ENCODE measurements around the gene VPS13D. TPM values are rescaled to one million over a fixed set of nuclear protein-coding genes. Genes with fewer than 3 reads are reported as not detected.

Gene VPS13D
- total RNA-seq, 1 experiment from 2014 or later, result 33.1 TPM

GRCh38 chr1:12532405-12533315, 302.8 kb downstream of the VPS13D start:
- DNase-seq (ENCODE audit: low read depth, low spot score) (no peak), ATAC-seq (no peak)
- Histone ChIP-seq H3K9me3 (ENCODE audit: control insufficient read depth, insufficient read depth, low read depth, low read length) (no peaks in the 10 kb centered on the region), H3K4me1 (ENCODE audit: control insufficient read depth, insufficient read depth, low read length) (peaks cover 22% of the 10 kb centered on the region), H3K4me3 (ENCODE audit: low read depth in 2 of 2, low read length in 2 of 2) (no peak overlapping the region), H3K36me3 (ENCODE audit: control insufficient read depth, insufficient read depth, low read length) (no peaks in the 10 kb centered on the region), H3K27ac (ENCODE audit: low read length) (peak overlapping the region; percentile 60; the same call in 1 of the 2 replicates), H3K27me3 (ENCODE audit: control insufficient read depth, insufficient read depth, low read length) (no peaks in the 10 kb centered on the region)
- intact Hi-C loops (cut with micrococcal nuclease; ENCODE audit: unreplicated experiment) (no loop called here), in situ Hi-C loops (cut with HindIII; ENCODE audit: low pct_unique_long_range_greater_than_20kb, low sequenced_read_pairs) (no loop called here)
- BruUV-seq (replicated peaks), result no TSS peak
- ChIA-PET POLR2A (no interaction called here), CTCF (no interaction called here)
- TF ChIP-seq POLR2AphosphoS5 (IDR thresholded peaks at IDR 0.05; ENCODE audit: low read depth, low read length), result no peak
- no peak for TF ChIP-seq SIN3A (IDR thresholded peaks at IDR 0.05; ENCODE audit: borderline replicate concordance, insufficient read depth, low read depth, low read length)
- TF ChIP-seq REST (IDR thresholded peaks at IDR 0.05; ENCODE audit: insufficient read depth in 1 of 2, low read depth in 2 of 2, low read length in 1 of 2), result no peak
- TF ChIP-seq CTCF (IDR thresholded peaks at IDR 0.05), result no peak
- TF ChIP-seq TCF7L2 (IDR thresholded peaks at IDR 0.05; ENCODE audit: low read depth, low read length), result no peak

- no peak for TF ChIP-seq CTCF (IDR thresholded peaks at IDR 0.05)
- no peak for TF ChIP-seq TCF7L2 (IDR thresholded peaks at IDR 0.05; ENCODE audit: low read depth, low read length)
- no peak for TF ChIP-seq SIN3A (IDR thresholded peaks at IDR 0.05; ENCODE audit: borderline replicate concordance, insufficient read depth, low read depth, low read length)
- TF ChIP-seq POLR2AphosphoS5 (IDR thresholded peaks at IDR 0.05; ENCODE audit: low read depth, low read length), result no peak
- no peak for TF ChIP-seq REST (IDR thresholded peaks at IDR 0.05; ENCODE audit: insufficient read depth in 1 of 2, low read depth in 2 of 2, low read length in 1 of 2)
- in situ Hi-C loops (cut with HindIII; ENCODE audit: low pct_unique_long_range_greater_than_20kb, low sequenced_read_pairs) (no loop called here), intact Hi-C loops (cut with micrococcal nuclease; ENCODE audit: unreplicated experiment) (no loop called here)
- POLR2A ChIA-PET, result no interaction called here
- H3K36me3 ChIP-seq (ENCODE audit: control insufficient read depth, insufficient read depth, low read length), result no peaks in the 10 kb centered on the region
- no peak for DNase-seq (ENCODE audit: low read depth, low spot score)
- H3K9me3 ChIP-seq (ENCODE audit: control insufficient read depth, insufficient read depth, low read depth, low read length), result no peaks in the 10 kb centered on the region
- H3K4me1 ChIP-seq (ENCODE audit: control insufficient read depth, insufficient read depth, low read length), result peaks cover 17% of the 10 kb centered on the region
- H3K27ac ChIP-seq (ENCODE audit: low read length), result peak overlapping the region; percentile 72; the same call in 1 of the 2 replicates
- H3K4me3 ChIP-seq (ENCODE audit: low read depth in 2 of 2, low read length in 2 of 2), result no peak overlapping the region
- BruUV-seq (replicated peaks), result no TSS peak
- no peaks in the 10 kb centered on the region for H3K27me3 ChIP-seq (ENCODE audit: control insufficient read depth, insufficient read depth, low read length)
- no peak for ATAC-seq
- CTCF ChIA-PET, result no interaction called here
Measured at GRCh38 chr1:12536023-12536639, 306.3 kb downstream of the VPS13D start.

All from Panc1 (cell line).